H1 (cell line): Measurements from ENCODE around the gene SMIM1. TPM values are rescaled to one million over a fixed set of nuclear protein-coding genes. Genes with fewer than 3 reads are reported as not detected.

ENCODE experiments used
- CTCF ChIA-PET: fragments of 300-600 bp; sonication (Branson Sonifier 250); formaldehyde crosslinking; loops from one replicate; lab custom pipeline; 2021; ENCODE audit not compliant: partially characterized antibody; lab: Charles Lee
- POLR2A ChIA-PET: fragments of 300-600 bp; sonication (Branson Sonifier 250); formaldehyde crosslinking; loops from one replicate; lab custom pipeline; 2021; ENCODE audit warnings: inconsistent platforms; ENCODE audit not compliant: partially characterized antibody; lab: Charles Lee
- DNase-seq, 2 experiments: peaks; one replicate each; pipeline versions ENCODE4 v3.0.0 to v3.0.0-alpha.2; 2010 to 2022; ENCODE audit warnings: low spot score in 2 of 2, low read depth in 1 of 2, mixed read lengths in 1 of 2
- FAIRE-seq: peaks from 2 replicates; lab custom pipeline; 2011; peaks lifted over from hg19 to GRCh38; lab: Jason Lieb, UNC
- H2AFZ ChIP-seq: 2 replicates; pipeline ENCODE4 v1.8.1; 2012; ENCODE audit warnings: low read length, inconsistent platforms
- H2AK5ac ChIP-seq: 2 replicates; pipeline ENCODE4 v1.6.1; 2013; ENCODE audit warnings: low read depth, low read length
- H2BK120ac ChIP-seq: replicated peaks from 2 replicates; pipeline ENCODE3; 2013; ENCODE audit warnings: low read depth, low read length, inconsistent platforms
- H2BK12ac ChIP-seq: 2 replicates; pipeline ENCODE4 v1.6.1; 2013; ENCODE audit warnings: low read depth, low read length
- H2BK15ac ChIP-seq: 2 replicates; pipeline ENCODE4 v1.6.1; 2013; ENCODE audit warnings: low read length
- H2BK20ac ChIP-seq: 2 replicates; pipeline ENCODE4 v1.6.1; 2013; ENCODE audit warnings: low read length
- H2BK5ac ChIP-seq: 2 replicates; pipeline ENCODE4 v1.6.1; 2013; ENCODE audit warnings: low read depth, low read length
- H3K14ac ChIP-seq: 2 replicates; pipeline ENCODE4 v1.6.1; 2013; ENCODE audit warnings: inconsistent platforms; ENCODE audit not compliant: insufficient read length
- H3K18ac ChIP-seq: 2 replicates; pipeline ENCODE4 v1.6.1; 2013; ENCODE audit warnings: low read length; ENCODE audit errors: extremely low read depth
- H3K23ac ChIP-seq: 2 replicates; pipeline ENCODE4 v1.6.1; 2013; ENCODE audit warnings: inconsistent platforms; ENCODE audit not compliant: insufficient read length
- H3K23me2 ChIP-seq: 2 replicates; pipeline ENCODE4 v1.6.1; 2013; ENCODE audit warnings: low read depth, low read length
- H3K27ac ChIP-seq: 2 replicates; pipeline ENCODE4 v1.6.1; 2011; ENCODE audit warnings: low read depth, low read length, inconsistent platforms
- H3K27me3 ChIP-seq, 4 experiments: replicated peaks in 1 of 4; 1 replicate in 1 of 4; 2 replicates in 3 of 4; pipeline versions ENCODE4 v1.6.1 to v1.8.1; 2011 to 2013; ENCODE audit warnings: low read length in 3 of 4, mild to moderate bottlenecking in 3 of 4, inconsistent platforms in 2 of 4, mixed read lengths in 2 of 4, moderate library complexity in 1 of 4; ENCODE audit not compliant: control insufficient read depth in 3 of 4, insufficient read depth in 3 of 4; ENCODE audit errors: extremely low read depth in 1 of 4
- H3K36me3 ChIP-seq, 4 experiments: 2 replicates each; pipeline versions ENCODE4 v1.6.1 to v1.8.1; 2011 to 2013; ENCODE audit warnings: mild to moderate bottlenecking in 4 of 4, low read length in 3 of 4, moderate library complexity in 2 of 4, control low read depth in 1 of 4, inconsistent platforms in 1 of 4; ENCODE audit not compliant: insufficient read depth in 4 of 4, control insufficient read depth in 2 of 4
- H3K4ac ChIP-seq: replicated peaks from 2 replicates; pipeline ENCODE3; 2013; ENCODE audit warnings: low read length, low read depth, mixed read lengths, inconsistent platforms; ENCODE audit not compliant: insufficient read length
- H3K4me1 ChIP-seq, 4 experiments: replicated peaks in 1 of 4; 1 replicate in 1 of 4; 2 replicates in 3 of 4; pipeline versions ENCODE4 v1.6.1 to v1.8.1; 2011 to 2013; ENCODE audit warnings: low read length in 3 of 4, inconsistent platforms in 2 of 4, mixed read lengths in 1 of 4; ENCODE audit not compliant: insufficient read depth in 4 of 4, control insufficient read depth in 3 of 4
- H3K4me2 ChIP-seq, 2 experiments: 2 replicates each; pipeline versions ENCODE4 v1.6.1 to v1.8.1; 2011 to 2013; ENCODE audit warnings: low read depth in 2 of 2, low read length in 2 of 2, control low read depth in 1 of 2, inconsistent platforms in 1 of 2, mild to moderate bottlenecking in 1 of 2; ENCODE audit not compliant: insufficient read depth in 1 of 2
- H3K4me3 ChIP-seq, 4 experiments: fragments of 200-600, 300-600 bp in 1 of 4; sonication (generic), shearing (Covaris generic), sonication (Bioruptor Twin) in 1 of 4; 2 replicates each; pipeline versions ENCODE4 v1.5.1 to v1.8.1; 2011 to 2016; ENCODE audit warnings: low read length in 4 of 4, low read depth in 3 of 4, control low read depth in 2 of 4, inconsistent platforms in 2 of 4, mild to moderate bottlenecking in 2 of 4, mixed read lengths in 1 of 4, moderate library complexity in 1 of 4; ENCODE audit not compliant: insufficient read depth in 2 of 4; ENCODE audit errors: extremely low read depth in 1 of 4
- H3K56ac ChIP-seq: replicated peaks from 2 replicates; pipeline ENCODE3; 2013; ENCODE audit warnings: low read depth, mild to moderate bottlenecking, mixed read lengths, low read length, inconsistent platforms; ENCODE audit not compliant: insufficient read length
- H3K79me1 ChIP-seq: 2 replicates; pipeline ENCODE4 v1.6.1; 2013; ENCODE audit warnings: low read depth, low read length, control low read depth
- H3K79me2 ChIP-seq, 2 experiments: 2 replicates each; pipeline versions ENCODE4 v1.6.1 to v1.8.1; 2012 to 2013; ENCODE audit warnings: low read length in 2 of 2, mild to moderate bottlenecking in 2 of 2, inconsistent platforms in 1 of 2; ENCODE audit not compliant: insufficient read depth in 2 of 2, control insufficient read depth in 1 of 2
- H3K9ac ChIP-seq, 4 experiments: replicated peaks in 1 of 4; 1 replicate in 1 of 4; 2 replicates in 3 of 4; pipeline versions ENCODE4 v1.6.1 to v1.8.1; 2011 to 2013; ENCODE audit warnings: low read depth in 3 of 4, low read length in 3 of 4, control low read depth in 2 of 4, mild to moderate bottlenecking in 2 of 4, moderate library complexity in 2 of 4, inconsistent platforms in 1 of 4; ENCODE audit errors: extremely low read depth in 1 of 4
- H3K9me3 ChIP-seq, 2 experiments: 2 replicates each; pipeline versions ENCODE4 v1.6.1 to v1.8.1; 2012 to 2013; ENCODE audit warnings: mild to moderate bottlenecking in 2 of 2, moderate library complexity in 2 of 2, control low read depth in 1 of 2, inconsistent platforms in 1 of 2, low read depth in 1 of 2, low read length in 1 of 2, mixed read lengths in 1 of 2; ENCODE audit not compliant: insufficient read depth in 2 of 2
- H4K20me1 ChIP-seq, 2 experiments: replicated peaks in 1 of 2; 2 replicates each; pipeline versions ENCODE3 to v1.8.1; 2011 to 2013; ENCODE audit warnings: inconsistent platforms in 2 of 2, low read length in 2 of 2, mild to moderate bottlenecking in 1 of 2; ENCODE audit not compliant: insufficient read depth in 2 of 2, control insufficient read depth in 1 of 2
- H4K5ac ChIP-seq: 2 replicates; pipeline ENCODE4 v1.6.1; 2013; ENCODE audit warnings: low read length, low read depth, mixed read lengths, inconsistent platforms; ENCODE audit not compliant: insufficient read length
- H4K8ac ChIP-seq: 2 replicates; pipeline ENCODE4 v1.8.0; 2013; ENCODE audit warnings: mild to moderate bottlenecking, moderate library complexity, low read length, inconsistent platforms; ENCODE audit not compliant: insufficient read depth; ENCODE audit errors: extremely low read depth
- H4K91ac ChIP-seq: replicated peaks from 2 replicates; pipeline ENCODE3; 2013; ENCODE audit warnings: low read length, mixed read lengths, inconsistent platforms; ENCODE audit not compliant: insufficient read length
- CEBPB ChIP-seq: IDR thresholded peaks from 2 replicates; pipeline ENCODE4 v1.6.1; 2012; ENCODE audit warnings: low read depth, low read length
- E2F6 ChIP-seq: IDR thresholded peaks from 2 replicates; pipeline ENCODE4 v1.6.1; 2012; ENCODE audit warnings: inconsistent platforms
- GABPA ChIP-seq: IDR thresholded peaks from 2 replicates; pipeline ENCODE4 v1.6.1; 2011; ENCODE audit warnings: mild to moderate bottlenecking, low read length, moderate library complexity, borderline replicate concordance; ENCODE audit not compliant: insufficient read depth
- GTF2F1 ChIP-seq: IDR thresholded peaks from 2 replicates; pipeline ENCODE4 v1.6.1; 2012; ENCODE audit warnings: low read depth, low read length, improper control_type of control experiment, borderline replicate concordance
- KDM1A ChIP-seq: fragments of 200-600, 300-600 bp; sonication (generic); IDR thresholded peaks from 2 replicates; pipeline ENCODE4 v1.7.1; 2016; ENCODE audit warnings: mild to moderate bottlenecking, low read length, borderline replicate concordance
- NANOG ChIP-seq: IDR thresholded peaks from 2 replicates; pipeline ENCODE4 v1.6.1; 2011; ENCODE audit warnings: low read length, low read depth, mild to moderate bottlenecking, inconsistent platforms; ENCODE audit not compliant: insufficient read depth, poor library complexity, severe bottlenecking
- POU5F1 ChIP-seq: IDR thresholded peaks from 2 replicates; pipeline ENCODE4 v1.6.1; 2011; ENCODE audit warnings: low read depth, mild to moderate bottlenecking, low read length, moderate library complexity
- SP2 ChIP-seq: IDR thresholded peaks from 2 replicates; pipeline ENCODE4 v1.6.1; 2012; ENCODE audit warnings: mild to moderate bottlenecking, low read length, inconsistent platforms
- TBP ChIP-seq: IDR thresholded peaks from 2 replicates; pipeline ENCODE4 v1.6.1; 2011; ENCODE audit warnings: low read depth, low read length, improper control_type of control experiment
- WGBS, 2 experiments: shearing (Covaris generic) in 1 of 2; methylation state at CpG; one replicate each; pipeline versions ENCODE4 v1.1.6 to v1.1.7; 2013 to 2015; ENCODE audit warnings: low lambda C conversion rate in 2 of 2, mixed read lengths in 2 of 2, inconsistent platforms in 1 of 2, low coverage in 1 of 2, missing lambda C conversion rate in 1 of 2; ENCODE audit not compliant: insufficient replicate concordance in 2 of 2, insufficient coverage in 1 of 2, insufficient read length in 1 of 2; ENCODE audit errors: extremely low coverage in 1 of 2, missing lambda C conversion rate in 1 of 2; 5-methylcytosine and 5-hydroxymethylcytosine counted together
- polyA plus RNA-seq, 7 experiments: library from polyadenylated mRNA; depleted of rRNA in 3 of 7; stranded (reverse) in 5 of 7; unstranded in 2 of 7; fragments of >200 nt in 5 of 7; fragments of 200-250 nt in 2 of 7; gene quantifications; 1 replicate in 5 of 7; 2 replicates in 1 of 7; 4 replicates in 1 of 7; pipeline versions ENCODE4 v1.2.1 to v1.2.3, GENCODE V29; 2011 to 2013; ENCODE audit warnings: missing spikeins in 2 of 7, mixed read lengths in 2 of 7
- total RNA-seq: library from RNA; stranded (reverse); fragmentation: NEBNext Ultra II Directional; extraction: Animal tissue kit (Norgen Biotek cat#: 25700); gene quantifications from 2 replicates; pipeline ENCODE4 v1.2.1, GENCODE V29; 2021

Gene SMIM1
- total and polyA plus RNA-seq, 2 of the 8 experiments (the other 6 are each of a cell fraction or from before 2014, with no cell fraction given) = 7.7 to 9.7 TPM

GRCh38 chr1:3809680-3810079 is 37.1 kb downstream of the SMIM1 start:
- Histone ChIP-seq H2BK20ac (no peak overlapping the region), H3K4ac (no peak overlapping the region), H3K36me3 (no peaks in the 10 kb centered on the region), H3K56ac (no peak overlapping the region), H2AFZ (no peak overlapping the region), H2BK120ac (no peak overlapping the region), H3K9ac (no peak overlapping the region), H4K8ac (no peak overlapping the region), H3K4me2 (no peak overlapping the region), H2BK15ac (no peak overlapping the region), H2BK12ac (no peak overlapping the region), H3K23me2 (no peaks in the 10 kb centered on the region), H3K4me3 (no peak overlapping the region), H3K23ac (no peak overlapping the region), H3K14ac (no peak overlapping the region), H4K20me1 (no peaks in the 10 kb centered on the region), H3K18ac (no peak overlapping the region), H3K79me2 (no peaks in the 10 kb centered on the region), H4K5ac (no peak overlapping the region), H3K27me3 (no peaks in the 10 kb centered on the region), H3K4me1 (peaks cover 0 to 5% (median 0%) of the 10 kb centered on the region in 4 experiments; a peak in 1 of 7 replicates)
- no peak for DNase-seq
- no peak for FAIRE-seq
- CTCF ChIA-PET = interaction anchor here (1.8 kb wide), 1 partner anchor 8 kb away, joined by 5 read pairs; no protein-coding TSS in a partner anchor
- 87% methylated on average over 7 of the region's 7 CpGs; no CpG with 5 or more reads in 1 of the 2 experiments for WGBS, 2 experiments
- no peak for TF ChIP-seq NANOG
- TF ChIP-seq E2F6 = no peak
- no peak for TF ChIP-seq POU5F1
- TF ChIP-seq GABPA = no peak
- TF ChIP-seq CEBPB = no peak
- no peak for TF ChIP-seq SP2
- TF ChIP-seq KDM1A = no peak
- no peak for TF ChIP-seq GTF2F1
- TF ChIP-seq TBP = no peak
- TF ChIP-seq, all 59 proteins: peak for 0
- no peaks in the 10 kb centered on the region for H3K79me1 ChIP-seq
- no peak overlapping the region for H3K27ac ChIP-seq
- no peak overlapping the region for H2AK5ac ChIP-seq
- POLR2A ChIA-PET = interaction anchor here (0.7 to 1.5 kb wide), 2 partner anchors 11 to 22 kb away, joined by 3 to 4 read pairs; no protein-coding TSS in a partner anchor
- no peak overlapping the region for H2BK5ac ChIP-seq
- H4K91ac ChIP-seq = no peak overlapping the region
- peaks cover 8 to 20% of the 10 kb centered on the region in 2 experiments; a peak in 3 of 4 replicates for H3K9me3 ChIP-seq
